ENCODE data around the gene ARMS2.

ARMS2 gene

GRCh38 chr10:122454071-122454470, 382 bp upstream of the ARMS2 start:
- DNase-seq (ENCODE audit: low read depth): no peak

- no peak for DNase-seq (ENCODE audit: low read depth)
Measured at GRCh38 chr10:122455376-122456079, 1.1 kb downstream of the ARMS2 start.

- no peak for DNase-seq (ENCODE audit: low read depth)
Measured at GRCh38 chr10:122457934-122458333, 3.5 kb downstream of the ARMS2 start.

DNA sequence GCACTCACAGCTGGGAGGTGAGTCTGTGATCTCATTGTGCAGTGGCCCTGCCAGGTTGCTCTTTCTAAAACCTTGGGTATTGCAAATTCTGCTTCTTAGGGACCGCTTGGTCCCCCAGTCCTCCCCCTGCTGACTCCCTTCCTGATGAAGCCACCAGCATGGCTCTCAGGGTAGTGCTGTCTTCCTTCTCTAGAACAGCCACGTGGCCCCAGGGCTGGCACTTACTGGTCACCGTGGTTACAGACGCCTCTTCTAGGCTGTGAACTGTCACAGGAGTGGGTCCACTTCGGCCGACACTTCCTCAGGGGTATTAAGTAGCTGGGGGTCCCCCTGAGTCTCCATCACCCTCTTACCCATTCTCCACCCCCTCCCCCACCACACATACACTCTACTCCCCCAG, 4.2 kb downstream of the ARMS2 start:
- no peak for DNase-seq (ENCODE audit: low read depth)

DNA sequence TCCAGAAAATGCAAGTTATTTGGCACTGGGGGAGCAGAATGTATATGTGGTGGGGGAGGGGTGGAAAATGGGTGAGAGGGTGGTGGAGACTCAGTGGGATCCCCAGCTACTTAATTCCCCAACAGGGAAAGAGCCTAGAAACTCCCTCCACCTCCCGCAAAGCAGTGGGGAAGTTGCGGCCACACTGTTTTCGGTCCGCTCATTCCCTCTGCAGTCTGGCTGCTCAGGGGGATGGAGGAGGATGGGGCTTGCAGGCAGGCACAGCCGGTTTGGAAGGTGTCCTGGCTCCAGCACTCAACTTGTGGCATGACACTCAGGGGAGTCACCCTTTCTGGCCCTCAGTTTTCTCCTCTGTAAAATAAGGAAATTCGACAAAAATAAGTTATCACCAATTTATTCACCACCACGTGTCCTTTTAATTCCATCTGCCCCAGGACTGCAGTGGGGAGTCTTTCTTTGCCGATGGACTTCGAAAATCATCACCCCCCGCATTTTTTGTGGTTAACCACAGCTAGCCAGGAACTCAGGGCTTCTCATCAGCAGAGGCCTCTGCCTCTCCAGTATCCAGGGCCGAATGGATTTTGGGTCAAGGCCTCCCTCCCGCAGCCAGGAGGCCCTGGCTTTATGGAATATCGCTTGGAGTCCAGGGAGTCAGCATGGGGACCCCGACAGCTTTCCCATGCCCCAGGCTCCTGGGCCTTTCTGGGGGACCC, 5.3 kb downstream of the ARMS2 start:
- DNase-seq (ENCODE audit: low read depth): no peak

- no peak for DNase-seq (ENCODE audit: low read depth)
Measured at GRCh38 chr10:122460891-122461293, 6.4 kb downstream of the ARMS2 start.

GRCh38 chr10:122461367-122461728, 6.9 kb downstream of the ARMS2 start, which contains the start of gene HTRA1:
HTRA1 (plus strand) TSS chr10:122461553; CDS start chr10:122461653, 100 bp downstream.
- DNase-seq (ENCODE audit: low read depth): no peak

GRCh38 chr10:122461729-122462532, 7.5 kb downstream of the ARMS2 start:
- no peak for DNase-seq (ENCODE audit: low read depth)

DNA sequence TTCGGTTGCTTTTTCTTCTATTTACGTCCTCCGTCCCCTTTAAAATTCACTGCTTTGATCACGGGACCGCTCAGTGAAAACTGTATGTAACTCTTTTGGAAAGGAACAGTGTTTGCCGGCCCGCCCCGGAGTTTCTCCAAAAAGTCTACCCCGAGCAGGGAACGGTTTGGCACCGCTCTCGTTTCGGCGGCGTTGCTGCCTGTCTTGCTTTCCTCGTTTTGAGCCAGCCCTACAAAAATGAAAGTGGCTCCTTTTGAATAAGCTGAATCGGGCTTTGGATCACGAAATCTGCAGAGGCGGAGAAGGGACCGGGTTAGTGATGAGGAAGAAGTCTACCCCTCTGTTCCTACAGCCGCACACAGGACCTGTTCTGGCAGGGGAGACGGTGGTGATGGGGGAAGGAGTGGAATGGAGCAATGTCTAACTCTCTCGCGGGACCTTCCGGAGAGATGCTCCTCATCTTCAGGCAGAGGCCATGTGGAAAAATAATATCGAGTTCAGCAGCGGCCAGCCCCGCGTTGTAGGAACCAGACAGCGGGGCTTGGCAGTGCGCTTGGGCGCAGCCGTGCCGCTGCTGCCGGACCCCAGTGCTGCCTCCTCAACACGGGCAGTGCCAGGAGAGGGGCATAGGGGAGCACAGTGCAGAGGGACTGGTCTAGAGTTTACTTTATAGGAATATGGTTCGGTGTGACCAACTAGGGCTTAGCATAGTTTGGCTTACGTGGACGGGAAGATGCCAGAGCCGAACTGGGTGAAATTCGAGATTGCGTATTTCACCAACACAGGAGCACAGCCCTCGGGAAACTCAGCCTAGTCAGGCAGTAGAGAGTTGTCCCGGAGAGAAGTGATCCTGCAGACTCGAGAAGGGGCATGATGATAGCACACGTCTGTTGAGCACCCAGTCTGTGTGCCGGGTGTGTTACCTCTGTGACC, 8.3 kb downstream of the ARMS2 start:
- no peak for DNase-seq (ENCODE audit: low read depth)

DNA sequence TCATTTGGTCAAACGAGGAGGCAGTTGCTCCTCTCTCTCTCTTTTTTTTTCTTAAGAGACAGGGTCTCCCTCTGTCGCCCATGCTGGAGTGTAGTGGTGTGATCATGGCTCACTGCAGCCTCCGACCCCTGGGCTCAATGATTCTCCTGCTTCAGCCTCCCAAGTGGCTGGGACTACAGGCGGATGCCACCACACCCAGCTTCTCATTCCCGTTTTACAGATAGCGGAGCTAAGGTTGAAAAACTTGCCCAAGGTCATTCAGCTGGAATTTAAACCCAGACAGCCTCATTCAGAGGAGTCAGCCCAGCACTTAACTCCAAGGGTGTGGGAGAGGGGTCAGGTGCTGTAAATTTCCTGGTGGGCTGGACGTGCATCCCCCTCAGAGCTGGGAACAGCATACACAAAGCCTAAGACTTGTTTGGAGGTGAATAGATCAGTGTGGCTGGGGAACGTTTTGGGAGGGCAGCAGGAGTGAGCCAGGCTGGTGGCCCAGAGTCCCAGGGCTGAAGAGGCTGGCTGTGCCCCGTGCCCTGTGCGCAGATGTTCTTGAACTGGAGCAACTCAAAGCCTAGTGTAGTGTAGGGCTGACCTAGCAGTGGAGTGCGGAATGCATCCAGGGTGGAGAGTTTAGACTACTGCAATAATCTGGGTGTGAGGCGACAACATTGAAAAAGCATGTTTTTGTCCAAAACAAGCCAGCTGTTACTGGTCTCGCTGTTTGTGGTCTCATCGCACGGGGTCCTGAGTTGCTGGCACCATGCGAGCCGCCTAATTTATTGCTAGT, 9.2 kb downstream of the ARMS2 start:
- no peak for DNase-seq (ENCODE audit: low read depth)

DNA sequence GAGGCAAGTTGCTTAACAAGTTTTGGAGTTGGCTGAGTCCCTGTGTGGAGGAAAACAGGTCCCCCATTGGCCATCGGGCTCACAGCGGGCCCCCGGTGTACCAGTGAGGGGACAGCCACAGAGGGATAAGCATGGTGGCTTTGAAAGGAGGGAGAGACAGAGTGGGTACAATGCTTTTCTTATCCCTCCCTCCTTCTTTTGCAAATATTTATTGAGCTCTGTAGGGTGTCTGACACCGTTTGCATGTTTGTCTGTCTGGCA, 9.7 kb downstream of the ARMS2 start:
- DNase-seq (ENCODE audit: low read depth): no peak

DNA sequence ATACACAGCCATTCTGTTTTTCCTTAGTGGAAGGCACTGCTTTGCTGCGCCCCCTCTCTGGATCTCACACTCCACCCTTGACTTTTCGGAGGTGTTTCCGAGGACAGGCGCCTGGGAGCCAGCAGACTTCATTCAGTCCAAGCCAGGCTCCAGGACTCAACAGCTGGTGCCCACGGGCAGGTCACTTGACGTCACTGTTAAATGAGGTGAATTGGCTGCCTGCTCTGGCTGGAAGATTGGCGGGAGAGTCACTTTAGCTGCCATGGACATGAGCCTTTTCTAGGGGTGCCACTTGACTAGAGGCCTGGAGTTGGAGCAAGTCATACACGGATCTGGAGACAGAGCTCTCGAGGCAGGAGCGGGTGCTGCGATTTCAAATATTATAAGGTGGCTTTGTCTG, 10.1 kb downstream of the ARMS2 start:
- no peak for DNase-seq (ENCODE audit: low read depth)

DNA sequence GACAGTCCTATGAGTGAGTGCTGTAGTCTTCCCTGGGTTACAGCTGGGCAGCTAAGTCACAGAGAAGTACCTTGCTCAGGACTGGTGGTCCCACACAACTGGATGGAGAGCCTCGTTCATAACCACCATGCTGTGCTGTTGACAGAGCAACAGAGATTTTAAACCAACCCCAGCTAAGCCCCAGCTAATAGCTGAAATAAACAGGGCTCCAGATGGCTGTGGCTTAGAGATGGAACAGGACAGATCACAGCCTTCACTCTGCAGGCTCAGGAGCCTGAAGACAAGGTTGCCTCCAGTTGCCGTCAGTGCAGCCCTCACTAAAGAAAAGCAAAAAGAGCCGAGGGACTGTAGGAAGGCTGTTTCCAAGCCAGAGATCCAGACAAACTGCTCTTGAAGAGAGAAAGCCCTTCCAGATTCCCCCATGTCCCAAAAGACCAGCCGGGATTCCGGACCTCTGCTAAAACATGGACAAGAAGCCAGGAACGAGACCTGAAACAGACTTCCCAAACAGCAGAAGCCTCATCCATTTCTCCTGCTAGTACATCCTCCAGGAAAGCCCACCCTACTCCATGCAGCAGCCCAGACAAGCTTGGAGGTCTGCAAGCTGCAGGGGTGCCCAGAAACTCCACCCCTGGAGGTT, 11.1 kb downstream of the ARMS2 start:
- DNase-seq (ENCODE audit: low read depth): no peak

DNA sequence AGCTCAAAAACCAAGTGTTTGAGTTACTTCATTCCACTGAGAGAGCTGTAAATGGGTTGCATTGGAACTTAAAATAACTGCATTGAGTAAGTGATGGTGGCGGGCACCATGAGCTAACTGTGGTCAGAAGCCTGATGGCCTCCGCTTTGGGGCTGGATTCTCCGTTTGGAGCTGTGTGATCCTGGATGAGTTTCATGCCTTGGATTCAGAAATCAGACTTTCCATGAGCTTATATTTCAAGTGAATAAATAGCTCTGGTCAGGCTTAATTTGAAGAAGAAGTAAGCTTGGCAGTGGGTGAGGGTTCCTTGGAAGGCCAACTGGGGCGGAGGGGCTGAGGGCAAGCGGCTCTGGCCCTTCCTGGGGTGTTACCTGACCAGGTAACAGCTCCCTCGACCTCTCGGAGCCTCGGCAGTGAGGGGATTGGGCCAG, 12.5 kb downstream of the ARMS2 start:
- DNase-seq (ENCODE audit: low read depth): no peak

- no peak for DNase-seq (ENCODE audit: low read depth)
Measured at GRCh38 chr10:122467701-122468100, 13.2 kb downstream of the ARMS2 start.

DNA sequence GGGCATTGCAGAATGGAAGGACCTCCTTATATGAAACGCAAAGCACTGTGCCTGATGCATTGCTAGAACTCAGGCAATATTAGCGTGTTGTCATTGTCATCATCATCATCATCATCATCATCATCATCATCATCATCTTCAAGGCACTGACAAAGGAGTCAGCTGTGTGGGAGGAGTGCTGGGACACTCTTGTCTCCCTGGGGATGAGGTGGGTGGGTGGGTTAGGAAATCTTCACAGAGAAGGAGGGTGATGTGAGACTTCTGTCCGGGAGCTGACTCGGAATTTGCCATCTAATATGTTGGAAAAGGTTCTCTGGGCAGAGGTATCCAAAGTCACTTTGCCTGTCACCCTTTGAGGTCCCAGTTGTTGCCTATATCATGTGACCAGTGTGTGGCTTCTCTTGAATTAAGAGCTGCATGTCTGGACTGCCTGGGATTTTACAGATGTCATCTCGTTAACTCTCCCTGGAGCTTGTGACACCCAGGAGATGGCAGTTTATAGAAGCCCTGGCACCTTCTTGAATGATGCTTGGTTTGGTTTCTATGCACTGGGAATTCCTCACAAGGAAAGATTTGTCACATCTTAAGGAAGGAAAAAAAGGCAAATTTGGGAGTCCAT, 14.0 kb downstream of the ARMS2 start:
- DNase-seq (ENCODE audit: low read depth): no peak

DNA sequence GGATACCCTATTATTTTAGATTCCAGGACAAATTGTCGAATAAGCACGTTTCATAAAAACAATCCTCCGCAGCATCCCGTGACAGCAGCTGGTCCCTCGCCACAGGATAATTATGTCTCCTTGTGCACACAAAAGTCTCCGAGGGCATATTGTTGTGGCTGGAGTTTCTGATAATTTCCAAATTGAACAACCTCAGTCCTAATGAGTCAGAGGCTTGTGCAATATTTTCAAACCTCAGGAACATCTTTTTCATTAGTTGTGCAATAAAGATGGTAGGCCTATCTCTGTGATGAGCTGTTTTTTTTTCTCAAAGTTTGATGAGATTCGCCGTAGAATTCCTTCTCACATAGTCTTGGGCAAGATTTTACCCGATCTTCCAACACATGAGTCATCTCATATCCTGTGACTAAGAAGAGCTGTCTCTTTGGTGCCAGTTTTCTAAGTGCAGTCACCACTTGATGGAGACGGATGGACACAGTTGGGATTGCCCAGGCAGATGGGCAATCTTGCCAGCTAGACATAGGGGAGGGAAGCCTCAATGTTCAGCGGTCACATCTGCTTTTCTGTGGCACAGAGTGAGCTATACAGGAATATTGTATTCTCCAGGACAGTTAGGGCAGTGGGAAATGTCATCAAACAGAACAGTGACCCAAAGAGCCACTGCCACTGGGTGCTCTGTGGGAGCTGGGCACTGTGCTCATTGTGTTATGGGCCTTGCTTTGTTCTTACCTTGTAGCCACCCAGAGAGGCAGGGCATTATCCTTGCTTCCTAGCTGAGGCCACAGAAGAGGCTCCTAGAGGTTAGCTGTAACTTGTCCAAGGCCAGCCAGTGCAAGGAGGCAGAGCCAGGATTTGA, 14.7 kb downstream of the ARMS2 start:
- DNase-seq (ENCODE audit: low read depth): no peak

- no peak for DNase-seq (ENCODE audit: low read depth)
Measured at GRCh38 chr10:122469848-122470247, 15.4 kb downstream of the ARMS2 start.

GRCh38 chr10:122471531-122472177, 17.2 kb downstream of the ARMS2 start:
- no peak for DNase-seq (ENCODE audit: low read depth)
